Measurements from ENCODE around the gene DNM2. TPM values are rescaled to one million over a fixed set of nuclear protein-coding genes. Genes with fewer than 3 reads are reported as not detected.

Gene DNM2
- 110 and 121 TPM in 2 replicates for total RNA-seq

GRCh38 chr19:10717356-10718204 is at the start of gene DNM2:
TSS of gene DNM2 (plus strand) at chr19:10718079. CDS start at chr19:10718243, 164 bp downstream.

GRCh38 chr19:10835754-10836478 is 118.0 kb downstream of the DNM2 start, which contains the start of gene TMED1:
TSS of gene TMED1 (minus strand) at chr19:10836212. CDS start at chr19:10836191, 21 bp downstream.

GRCh38 chr19:10848230-10848856 is 130.5 kb downstream of the DNM2 start, which contains the start of gene C19orf38:
TSS of gene C19orf38 (plus strand) at chr19:10848415. CDS start at chr19:10848509, 94 bp downstream.

GRCh38 chr19:10870955-10871603 is 153.2 kb downstream of the DNM2 start, which contains the start of gene CARM1:
TSS of gene CARM1 (plus strand) at chr19:10871553. CDS start at chr19:10871703, 150 bp downstream.

Small RNAs within 50 kb of the gene (small RNA-seq; reads per million reads assigned to genes)
- 2.3 reads per million, percentile 82 among the genes with 10 or more reads in this experiment for gene MIR199A1
- 0.11 reads per million for gene MIR4748
- not detected for gene MIR638
- gene MIR6793: not detected

Other genes starting within 250 kb of the DNM2 start
- 65.4 and 67.6 TPM in 2 replicates for gene KEAP1, start 214.7 kb upstream of the DNM2 start, total RNA-seq
- 0.20 and 0.37 TPM in 2 replicates for gene S1PR5, start 200.6 kb upstream of the DNM2 start, total RNA-seq
- 13.3 and 14.3 TPM in 2 replicates for gene ATG4D, start 174.2 kb upstream of the DNM2 start, total RNA-seq
- 8.8 and 10.8 TPM in 2 replicates for gene KRI1, start 152.1 kb upstream of the DNM2 start, total RNA-seq
- gene CDKN2D, start 149.1 kb upstream of the DNM2 start, total RNA-seq: 4.8 and 5.9 TPM in 2 replicates
- not detected in 2 replicates for gene AP1M2, start 130.8 kb upstream of the DNM2 start, total RNA-seq
- gene SLC44A2, start 92.5 kb upstream of the DNM2 start, total RNA-seq: 10.4 and 13.6 TPM in 2 replicates
- 133 and 210 TPM in 2 replicates for gene ILF3, start 63.7 kb upstream of the DNM2 start, total RNA-seq
- 45.0 and 50.0 TPM in 2 replicates for gene QTRT1, start 16.6 kb upstream of the DNM2 start, total RNA-seq
- 28.5 and 29.0 TPM in 2 replicates for gene TMED1, start 118.1 kb downstream of the DNM2 start, total RNA-seq
- gene C19orf38, start 130.3 kb downstream of the DNM2 start, total RNA-seq: 0.39 TPM in 1 of 2 replicates, not detected in the other
- gene CARM1, start 153.5 kb downstream of the DNM2 start, total RNA-seq: 45.6 and 65.7 TPM in 2 replicates
- 58.8 and 62.4 TPM in 2 replicates for gene YIPF2, start 210.6 kb downstream of the DNM2 start, total RNA-seq
- gene TIMM29, start 210.7 kb downstream of the DNM2 start, total RNA-seq: 21.7 and 28.3 TPM in 2 replicates
- gene SMARCA4, start 243.0 kb downstream of the DNM2 start, total RNA-seq: 76.4 and 102 TPM in 2 replicates